ENCODE data around the gene HS3ST2.

- no peak for TF ChIP-seq POLR2A (IDR thresholded peaks at IDR 0.05)
- TF ChIP-seq CTCF (IDR thresholded peaks at IDR 0.05), result no peak
Measured at GRCh38 chr16:22941970-22942501, 128.1 kb downstream of the HS3ST2 start.
